Measurements from ENCODE around the gene NFATC1.

NFATC1 gene

DNA sequence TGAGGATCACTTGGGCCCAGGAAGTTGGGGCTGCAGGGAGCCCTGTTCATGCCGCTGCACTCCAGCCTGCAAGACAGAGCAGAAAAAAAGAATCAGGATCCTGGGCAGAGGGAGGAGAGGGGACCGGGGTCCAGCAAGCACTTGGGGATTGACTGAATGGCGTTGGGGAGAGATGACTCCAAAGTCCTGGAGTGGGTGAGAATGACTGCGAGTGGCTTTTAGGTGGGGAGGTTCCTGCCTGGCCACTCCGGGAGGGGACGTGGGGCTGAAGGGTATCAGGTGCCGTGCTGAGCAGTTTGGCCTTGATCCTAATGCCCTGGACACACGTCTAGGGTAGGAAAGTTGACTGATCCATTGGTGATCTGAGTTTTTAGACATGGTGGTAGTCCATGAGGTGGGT is 3.5 kb upstream of the NFATC1 start:
- no peak for DNase-seq

DNA sequence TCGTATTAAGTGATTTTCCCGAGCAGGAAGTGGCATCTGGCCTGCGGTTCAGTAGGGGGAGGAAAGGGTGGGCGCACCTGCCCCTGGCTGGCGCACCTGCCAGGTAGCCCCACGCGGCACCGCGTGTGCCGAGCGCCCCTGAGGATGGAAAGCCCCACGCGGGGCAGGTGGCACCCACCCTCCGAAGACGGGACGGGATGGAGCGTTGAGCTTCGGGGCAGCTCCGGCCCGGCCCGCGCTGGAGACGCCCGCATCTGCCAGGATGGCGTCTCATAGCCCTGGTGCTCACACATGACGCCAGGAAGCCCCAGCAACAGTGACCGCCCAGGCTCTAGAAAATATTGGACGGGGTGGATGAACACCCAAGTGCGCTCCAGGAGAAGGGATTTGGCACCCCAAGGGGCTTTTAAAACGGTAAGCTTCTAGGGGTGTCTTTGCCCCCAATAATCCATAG is 2.5 kb upstream of the NFATC1 start:
- no peak for DNase-seq

DNA sequence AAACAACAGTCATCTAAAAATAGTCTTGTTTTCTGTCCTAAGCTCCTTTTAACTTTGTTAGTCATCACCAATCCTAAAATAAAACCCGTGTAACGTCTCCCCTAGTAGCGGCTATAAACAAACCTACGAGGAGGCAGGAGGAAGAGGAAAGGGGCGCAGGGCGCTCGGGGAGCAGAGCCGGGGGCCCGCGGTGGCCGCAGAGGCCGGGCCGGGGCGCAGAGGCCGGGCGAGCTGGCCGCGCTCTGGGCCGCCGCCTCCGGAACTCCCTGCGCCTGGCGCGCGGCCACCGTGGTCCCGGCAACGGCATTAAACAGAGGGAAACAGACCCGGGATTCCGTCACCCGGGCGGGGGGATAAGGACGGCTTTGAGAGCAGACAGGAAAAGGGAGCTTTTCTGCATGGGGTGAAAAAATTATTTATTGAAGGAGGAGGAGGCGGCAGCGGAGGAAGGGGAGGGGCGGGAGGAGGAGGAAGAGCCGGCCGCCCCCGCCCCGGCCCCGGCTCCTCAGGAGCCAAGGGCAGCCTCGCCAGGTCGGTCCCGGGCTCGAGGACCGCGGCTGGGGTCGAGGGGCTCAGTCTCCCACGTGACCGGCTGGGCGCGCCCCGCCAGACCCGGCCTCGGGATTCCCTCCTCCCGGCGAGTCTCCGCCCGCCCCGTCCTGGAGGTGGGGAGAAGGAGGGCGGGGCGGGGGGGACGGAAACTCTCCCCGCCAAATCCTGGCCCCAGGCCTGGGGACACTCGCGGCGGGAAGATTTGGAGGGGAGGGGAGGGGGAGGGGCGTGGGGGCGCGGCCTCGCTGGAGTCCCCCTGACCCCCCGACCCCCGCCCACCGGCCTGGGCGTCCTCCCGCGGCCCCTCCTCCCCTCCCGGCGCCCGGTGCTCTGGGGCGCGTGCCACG is 1.8 kb upstream of the NFATC1 start:
- DNase-seq, result peak; percentile 29

DNA sequence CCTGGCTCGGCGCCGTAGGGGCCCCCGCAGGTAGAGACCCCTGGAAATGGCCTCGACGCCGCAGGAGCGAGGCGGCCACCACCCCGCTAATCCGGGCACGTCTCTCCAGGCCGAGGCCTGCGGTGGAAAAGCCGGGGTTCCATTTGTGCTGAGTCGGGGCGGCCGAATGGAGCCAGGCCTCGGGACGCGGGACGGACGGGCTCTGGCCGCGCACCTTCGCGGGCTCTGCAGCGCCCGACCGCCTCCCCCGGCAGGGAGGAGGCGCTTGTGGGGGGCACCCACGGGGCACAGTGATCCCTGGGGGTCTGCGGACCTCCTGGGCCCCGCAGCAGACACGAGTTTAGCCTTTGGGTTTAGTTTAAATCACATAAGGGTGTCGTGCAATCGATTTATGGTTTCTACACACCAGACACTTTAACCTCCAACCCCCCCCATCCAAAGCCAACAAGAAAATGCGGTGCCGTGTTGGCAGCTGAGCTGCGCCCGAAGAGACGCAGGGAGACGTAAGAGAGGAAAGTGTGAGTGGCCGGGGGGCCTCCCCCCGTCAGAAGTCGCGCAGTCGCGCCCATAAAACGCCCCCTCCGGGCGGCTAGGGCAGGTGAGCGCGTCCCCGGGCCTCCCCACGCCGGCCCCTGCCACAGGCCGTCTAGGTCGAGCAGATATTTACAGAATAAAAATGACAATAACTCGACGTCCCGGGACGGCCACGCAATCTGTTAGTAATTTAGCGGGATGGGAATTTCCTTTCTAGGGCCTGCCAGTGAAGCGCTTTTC is 1.0 kb upstream of the NFATC1 start:
- DNase-seq, result no peak

DNA sequence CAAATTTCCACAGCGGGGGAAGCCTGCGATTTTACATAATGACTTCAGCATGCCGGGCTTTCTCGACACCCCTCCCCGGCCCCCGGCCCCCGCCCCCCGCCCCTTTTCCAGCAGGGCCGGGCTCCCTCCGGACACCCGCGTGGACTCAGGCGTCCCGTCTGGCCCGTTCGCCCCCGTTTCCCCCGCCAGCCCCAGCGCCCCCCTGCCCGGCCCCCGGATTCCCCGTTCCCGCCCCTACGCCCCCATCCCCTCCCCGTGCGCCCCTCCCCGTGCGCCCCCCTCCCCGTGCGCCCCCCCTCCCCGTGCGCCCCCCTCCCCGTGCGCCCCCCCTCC is 456 bp upstream of the NFATC1 start:
- DNase-seq, result no peak

DNA sequence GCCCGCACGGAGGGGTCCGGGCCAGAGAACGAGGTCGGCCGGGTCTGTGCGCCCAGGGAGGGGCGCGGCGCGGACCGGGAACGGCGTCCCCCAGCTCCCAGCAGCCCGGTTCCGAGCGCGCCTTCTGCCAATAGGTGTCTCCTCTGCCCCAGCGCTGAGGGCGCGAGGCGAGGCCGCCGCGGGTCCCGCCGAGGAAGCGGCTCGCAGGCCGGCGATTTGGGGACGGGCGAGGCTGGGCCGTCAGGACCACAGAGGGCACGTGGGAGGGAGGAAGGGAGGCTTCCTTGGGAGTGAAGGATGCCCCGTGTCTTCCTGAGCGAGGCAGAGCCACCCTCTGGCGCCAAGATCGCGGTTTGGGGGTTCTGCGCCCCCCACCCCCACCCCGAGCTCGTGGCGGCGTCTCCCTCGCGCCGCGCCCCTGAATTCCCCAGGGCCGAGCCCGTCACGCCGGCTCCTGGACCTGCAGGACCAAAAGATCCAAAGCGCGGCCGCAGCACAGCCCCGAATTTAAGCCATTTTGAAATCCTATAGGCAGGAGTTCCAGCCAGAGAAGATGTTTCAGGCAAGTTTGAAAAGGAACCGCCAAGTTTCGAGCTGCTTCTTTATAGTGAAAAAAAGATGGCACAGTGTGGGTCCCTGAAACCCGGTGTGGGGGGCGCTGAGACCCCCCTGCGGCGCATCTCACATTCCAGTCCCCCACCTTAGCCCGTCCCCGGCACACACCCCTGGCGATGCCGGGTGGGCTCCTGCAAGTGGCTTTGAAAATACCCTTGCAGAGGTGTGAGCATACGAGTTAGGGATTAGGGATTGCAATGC is 909 bp downstream of the NFATC1 start:
- DNase-seq, result no peak

DNA sequence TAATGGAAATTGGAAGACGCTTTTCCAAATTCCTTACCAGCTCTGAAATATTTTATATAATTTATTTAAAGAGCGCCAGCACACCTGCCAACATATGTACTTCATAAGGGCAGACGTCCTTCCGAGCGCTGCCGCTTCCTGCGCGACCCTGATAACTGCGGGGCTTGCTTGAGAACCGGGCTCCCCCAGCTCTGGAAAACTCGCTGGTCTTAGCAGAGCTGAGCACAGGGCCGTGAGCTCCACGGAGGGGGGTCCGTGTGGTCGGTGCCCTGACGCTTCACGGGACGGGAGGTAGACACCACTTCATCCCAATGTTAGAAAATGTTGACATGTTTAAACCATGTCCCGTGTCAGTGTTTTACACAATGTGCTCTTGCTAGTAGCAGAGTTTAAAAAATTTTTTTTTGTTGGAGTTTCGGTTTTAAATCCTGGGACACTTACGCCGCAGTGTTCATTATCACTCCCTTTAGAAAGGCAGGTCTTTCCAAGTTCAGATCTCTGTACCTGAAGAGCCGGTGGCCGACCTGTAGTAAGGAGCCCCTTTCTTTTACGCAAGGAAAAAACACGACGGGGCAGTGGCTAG is 1.6 kb downstream of the NFATC1 start:
- DNase-seq, result no peak

DNA sequence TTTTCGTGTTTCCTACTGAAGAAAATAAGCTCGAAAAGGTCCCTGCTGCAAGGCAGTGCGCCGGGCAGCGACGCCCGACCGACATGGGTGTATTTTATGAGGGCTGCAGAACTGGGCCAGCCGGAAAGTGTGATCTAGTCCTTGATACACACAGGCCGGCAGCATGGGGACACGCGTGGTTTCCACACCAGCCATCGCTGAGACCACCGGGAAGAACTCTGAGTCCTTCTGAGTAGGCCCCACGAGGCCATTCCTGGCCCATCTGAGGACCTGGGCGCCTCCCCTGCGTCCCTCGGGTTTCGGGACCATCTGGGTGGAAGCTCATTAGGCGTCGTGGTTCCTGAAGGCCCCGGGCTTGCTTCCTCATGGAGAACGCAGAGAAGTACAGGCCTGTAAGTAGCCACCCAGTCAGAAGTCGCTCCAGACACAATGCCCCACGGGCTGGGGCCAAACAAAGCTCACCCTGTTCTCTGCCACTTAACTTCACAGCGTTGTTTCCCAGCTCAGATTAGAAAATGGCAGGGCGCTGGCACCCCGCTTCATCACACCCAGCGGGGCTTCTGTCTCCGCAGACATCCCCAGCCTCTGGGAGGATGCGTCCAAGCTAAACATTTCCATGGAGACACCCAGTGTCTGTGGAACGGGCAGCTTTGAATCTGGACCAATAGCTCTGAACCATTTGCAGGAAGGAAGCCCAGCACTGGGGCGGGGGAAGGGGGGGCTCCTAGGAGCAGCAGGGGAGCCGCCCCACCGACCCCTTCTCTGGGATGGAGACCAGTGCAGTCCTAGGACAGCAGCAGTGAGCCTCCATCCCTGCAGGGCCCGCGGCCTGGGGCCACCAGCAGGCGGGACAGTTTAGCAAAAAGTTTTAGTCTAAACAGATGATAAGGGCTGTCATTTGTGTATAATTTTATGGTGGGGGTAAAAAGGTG is 2.4 kb downstream of the NFATC1 start:
- DNase-seq, result no peak

DNA sequence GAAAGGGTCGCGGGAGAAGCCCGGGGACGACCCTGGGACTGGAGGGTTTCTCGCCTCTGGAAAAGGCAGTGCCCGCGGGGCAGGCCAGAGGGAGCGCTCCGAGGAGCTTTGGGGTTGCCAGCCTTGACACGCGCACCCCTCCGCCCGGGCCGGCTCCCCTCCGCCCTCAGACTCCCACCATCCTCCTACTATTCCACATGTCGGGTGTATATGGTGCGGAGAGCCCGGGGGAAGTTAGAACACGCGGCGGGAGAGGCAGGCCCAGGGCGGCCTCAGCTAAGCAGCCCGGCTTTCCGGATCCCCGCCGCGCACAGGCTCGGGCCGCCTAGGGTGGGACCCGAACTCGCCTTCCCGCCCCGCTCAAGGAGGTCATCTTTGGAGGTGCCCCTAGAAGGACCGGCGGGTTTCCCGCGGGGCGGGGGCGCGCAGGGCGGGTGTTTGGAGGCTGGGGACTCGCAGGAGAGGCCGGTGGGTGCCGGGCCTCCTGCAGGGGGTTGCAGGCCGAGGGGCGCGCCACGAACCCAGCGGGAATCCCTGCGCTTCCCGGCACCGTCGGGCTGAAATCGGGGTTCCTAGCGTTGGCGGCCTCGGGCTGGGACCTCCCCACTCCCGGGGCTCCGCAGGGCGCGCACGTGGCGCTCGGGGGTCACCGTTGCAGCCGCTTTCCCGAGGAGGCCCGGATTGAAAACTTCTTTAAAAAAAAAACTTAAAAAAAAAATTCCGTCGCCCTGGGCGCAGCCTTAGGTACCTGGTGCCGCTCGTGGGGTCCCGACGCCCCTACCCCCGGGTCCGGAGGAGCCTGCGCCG is 3.7 kb downstream of the NFATC1 start:
- no peak for DNase-seq

DNA sequence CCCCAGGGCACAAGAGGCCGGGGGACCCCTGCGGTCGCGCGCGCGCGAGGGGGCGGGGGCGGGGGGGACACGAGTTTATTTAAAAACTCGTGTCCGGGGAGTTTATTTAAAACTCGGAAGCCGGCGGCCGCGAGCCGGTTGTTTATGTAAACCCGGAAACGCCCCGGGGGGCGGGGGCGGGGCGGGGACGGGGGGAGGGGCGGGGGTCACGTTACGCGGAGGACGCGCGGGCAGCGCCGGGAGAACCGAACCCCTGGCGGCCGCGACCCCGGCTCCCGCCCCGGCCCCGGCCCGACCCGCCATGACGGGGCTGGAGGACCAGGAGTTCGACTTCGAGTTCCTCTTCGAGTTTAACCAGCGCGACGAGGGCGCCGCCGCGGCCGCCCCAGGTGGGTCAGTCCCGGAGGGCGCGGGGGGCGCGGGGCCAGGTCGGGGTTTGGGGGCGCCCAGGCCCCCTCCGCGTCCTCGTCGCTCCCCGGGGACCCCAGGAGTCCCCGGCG is 4.4 kb downstream of the NFATC1 start:
- no peak for DNase-seq

DNA sequence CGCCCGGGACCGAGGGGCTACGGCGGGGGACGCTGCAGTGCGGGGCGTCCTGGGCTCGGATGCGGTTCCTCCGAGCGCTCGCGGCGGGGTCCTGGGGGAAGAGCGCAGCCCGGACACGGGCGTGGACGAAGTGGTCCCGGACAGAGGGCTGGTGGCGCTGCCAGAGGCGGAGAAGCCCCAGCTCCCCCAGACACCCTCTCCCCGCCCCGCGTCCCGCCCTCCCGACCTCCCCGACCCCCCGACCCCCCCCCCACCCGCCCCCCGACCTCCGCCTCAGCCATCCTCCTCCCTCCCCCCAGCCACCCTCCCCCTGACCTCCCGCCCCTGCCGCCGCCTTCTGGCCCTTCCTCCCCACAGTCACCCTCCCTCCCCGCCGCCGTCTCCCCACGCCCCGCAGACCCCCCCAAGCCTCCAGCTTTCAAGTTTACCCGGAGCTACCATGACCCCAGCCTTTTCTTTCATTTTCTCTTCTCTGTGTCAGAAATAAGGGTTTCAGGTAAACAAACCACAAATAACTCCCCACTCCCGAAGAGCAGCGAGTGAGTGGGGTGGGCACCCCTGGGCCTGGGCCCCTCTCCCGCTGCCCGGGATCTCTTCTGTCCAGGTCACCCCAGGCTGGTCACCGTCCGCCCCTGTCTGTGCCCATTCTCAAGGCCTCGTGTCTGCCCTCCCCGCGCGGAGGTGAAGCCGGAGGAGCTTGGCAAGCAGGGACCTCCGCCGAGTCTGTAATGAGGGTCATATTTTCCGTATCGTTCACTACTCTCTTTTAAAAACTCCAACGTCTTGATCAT is 5.1 kb downstream of the NFATC1 start:
- DNase-seq, result no peak

DNA sequence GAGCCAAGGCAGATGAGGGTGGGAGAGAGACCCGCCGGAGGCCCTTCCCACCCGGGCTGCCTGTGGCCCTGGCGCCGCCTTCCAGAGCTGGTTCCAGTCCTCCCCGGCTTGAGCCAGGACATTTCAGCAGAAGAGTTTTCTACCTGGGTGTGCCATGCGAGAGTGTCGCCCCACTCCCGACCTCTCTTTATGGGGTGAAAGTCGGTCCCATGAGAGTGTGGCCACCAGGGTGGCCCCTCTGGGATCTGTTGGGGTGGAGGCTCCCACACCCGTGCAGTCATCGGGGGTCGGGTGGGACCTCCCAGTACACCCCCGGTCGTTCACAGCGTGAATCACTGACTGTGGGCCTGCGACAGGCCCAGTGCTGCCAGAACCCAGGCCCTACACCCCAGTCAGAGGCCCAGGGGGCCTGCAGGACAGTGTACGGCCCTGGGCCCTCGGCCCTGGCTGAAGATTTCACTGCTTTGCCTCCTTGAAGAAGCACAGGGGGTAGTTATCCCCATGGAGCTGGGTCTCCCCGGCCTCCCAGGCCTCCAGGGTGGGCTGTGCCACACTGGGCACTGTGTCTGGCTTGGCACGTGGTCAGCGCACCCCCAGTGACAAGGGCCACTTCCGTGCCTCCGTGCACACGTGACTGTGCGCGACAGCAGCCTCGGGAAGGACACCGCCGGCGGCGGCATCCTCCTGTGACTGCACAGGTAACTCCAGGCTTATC is 5.9 kb downstream of the NFATC1 start:
- DNase-seq, result no peak

DNA sequence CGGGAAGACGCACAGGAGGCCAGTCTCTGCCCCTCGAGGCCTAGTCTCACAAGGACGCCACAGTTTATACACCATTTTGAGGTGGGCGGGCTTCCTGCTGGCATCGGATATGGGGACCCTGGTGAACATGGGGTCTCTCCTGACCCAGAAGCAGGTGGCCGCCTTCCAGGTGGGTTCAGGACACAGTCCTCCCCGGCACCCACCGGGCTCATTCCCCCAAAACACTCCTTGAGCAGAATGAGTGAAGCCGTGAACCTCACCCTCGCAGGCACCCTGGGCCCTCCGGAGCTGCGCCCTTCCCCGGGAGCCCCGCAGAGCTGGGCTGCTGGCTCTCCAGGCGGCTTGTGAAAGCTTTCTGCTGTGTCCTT is 6.5 kb downstream of the NFATC1 start:
- DNase-seq, result no peak

DNA sequence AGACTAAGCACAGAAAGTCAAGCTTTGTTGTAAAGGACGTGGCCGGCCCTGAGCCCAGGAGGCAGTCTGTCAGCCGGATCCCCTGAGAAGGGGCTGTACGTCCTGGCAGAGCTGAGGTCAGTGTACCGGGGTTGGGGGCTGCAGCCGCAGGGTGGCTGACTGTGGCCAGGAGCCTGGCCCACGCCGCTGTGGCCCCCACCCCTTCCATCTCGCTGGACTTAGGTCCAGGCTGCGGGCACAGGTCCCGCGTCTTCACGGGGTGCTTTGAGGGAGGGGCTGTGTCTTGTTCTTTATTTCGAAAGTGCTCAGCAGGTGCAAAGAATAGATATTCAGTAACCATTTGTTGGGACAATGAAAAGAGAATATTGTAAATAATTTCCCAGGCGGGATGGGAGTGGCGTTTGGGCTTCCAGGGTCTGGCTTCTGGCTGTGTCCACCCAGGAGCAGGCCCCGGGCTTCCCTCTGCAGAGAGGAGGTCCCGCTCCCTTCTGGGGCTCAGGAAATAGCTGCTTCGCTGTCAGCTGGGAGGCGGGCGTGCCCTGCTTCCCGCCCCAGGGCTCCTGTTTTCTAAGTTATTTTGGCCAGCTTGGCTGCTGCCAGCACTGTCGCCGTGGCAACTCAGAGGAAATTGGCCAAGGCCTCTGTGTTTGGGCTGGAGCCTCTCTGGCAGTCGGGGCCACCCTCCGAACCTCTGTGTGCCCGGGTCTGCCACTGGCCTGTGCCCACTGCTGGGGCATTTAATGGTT is 7.4 kb downstream of the NFATC1 start:
- DNase-seq, result no peak

DNA sequence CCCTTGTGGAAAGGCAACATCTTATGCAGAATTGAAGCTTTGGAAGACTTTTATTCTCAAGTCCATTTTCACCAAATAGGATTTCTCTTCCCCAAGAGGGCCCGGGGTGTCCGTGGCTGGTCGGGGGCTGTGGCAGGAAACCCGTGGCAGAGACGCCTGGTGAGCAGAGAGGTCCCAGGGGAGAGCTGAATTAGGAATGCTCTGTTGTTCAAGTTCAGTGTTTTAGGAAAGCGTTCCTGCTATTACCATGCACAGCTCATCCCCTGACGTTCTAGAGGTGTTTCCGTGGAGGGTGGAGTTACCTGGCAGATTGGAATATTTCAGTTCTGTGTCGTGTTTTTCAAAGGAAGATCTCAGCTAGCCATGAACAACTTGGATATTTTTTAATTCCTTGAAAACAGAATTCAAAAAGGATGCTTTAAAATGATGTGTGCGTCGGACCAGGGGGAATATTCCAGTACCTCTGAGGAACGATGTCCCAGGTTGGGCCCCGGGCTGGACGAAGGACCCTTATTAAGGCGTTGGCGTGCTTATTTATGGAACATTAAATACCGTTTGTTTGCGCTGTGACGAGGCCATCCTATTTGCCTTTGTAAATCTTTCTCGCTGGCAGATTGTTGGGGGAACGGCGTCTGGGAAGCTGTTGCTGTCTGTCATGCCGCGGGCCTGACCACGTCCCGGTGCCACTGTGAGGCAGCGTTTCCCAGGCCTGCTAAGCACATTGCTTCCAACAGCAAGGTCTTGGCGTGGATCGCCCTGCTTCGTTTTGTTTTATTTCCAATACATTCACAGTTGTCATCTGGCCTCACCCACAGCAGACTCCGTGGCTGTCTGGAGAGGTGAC is 8.2 kb downstream of the NFATC1 start:
- no peak for DNase-seq

DNA sequence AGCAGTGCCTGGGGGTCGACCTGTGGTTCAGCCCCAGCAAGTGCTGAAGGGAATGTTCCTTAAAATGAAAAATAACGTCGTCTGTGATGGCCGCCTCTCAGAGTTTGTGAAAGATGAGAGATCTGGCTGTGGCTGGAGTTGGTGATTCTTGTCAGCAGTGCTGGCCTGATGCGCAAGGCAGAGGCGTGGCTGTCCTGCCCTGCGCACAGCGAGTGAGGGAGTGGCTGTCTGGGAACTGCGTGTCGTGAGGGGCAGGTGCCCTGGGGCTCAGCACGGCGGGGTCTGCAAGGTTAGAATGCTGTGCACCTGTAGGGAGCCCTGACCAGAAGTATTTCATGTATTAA is 8.8 kb downstream of the NFATC1 start:
- no peak for DNase-seq

DNA sequence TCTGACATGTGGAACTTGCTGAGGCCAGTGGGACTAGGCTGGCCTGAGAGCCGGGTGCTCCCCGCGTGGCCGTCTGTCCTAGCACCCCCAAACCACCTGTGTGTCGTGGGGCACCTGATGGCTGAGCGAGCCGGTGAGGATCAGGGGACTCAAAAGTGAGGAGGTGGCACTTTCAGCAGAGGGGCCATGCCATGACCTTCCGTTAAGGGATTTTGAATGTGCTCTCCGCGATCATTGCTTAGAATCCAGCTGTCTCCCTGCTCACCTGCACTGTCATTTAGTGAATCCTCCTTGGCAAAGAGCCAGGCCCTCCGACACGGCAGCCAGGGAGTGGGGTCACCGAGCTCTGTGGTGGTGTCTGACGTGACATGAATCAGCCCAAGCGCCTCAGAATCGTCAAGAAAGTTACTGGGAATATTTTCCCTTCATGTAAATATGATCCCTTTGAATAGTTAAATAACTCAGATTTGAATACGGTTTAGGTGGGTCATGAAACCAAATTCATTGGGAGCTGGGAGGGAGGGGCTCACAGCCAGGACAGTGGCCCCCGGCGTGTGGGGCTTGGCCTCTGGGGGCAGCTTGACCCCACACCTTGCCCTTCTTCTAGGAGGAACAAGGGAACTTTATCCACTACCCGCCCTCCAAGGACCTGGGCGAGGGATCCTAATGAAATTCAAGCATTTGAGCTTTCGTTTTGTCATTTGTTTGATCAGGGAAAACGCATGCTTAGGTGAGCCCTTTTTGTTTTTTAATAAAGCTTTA is 9.5 kb downstream of the NFATC1 start:
- no peak for DNase-seq

Data from GOT3 (cell line).